Anterior cingulate cortex (tissue), 58 donors: ENCODE measurements around the gene INHBE.

ENCODE experiments used
- DNase-seq, 58 donors: peaks; one replicate each; lab custom pipeline; 2025; lab: John Stamatoyannopoulos, UW

Gene INHBE

GRCh38 chr12:57473886-57474285 lies 18.8 kb downstream of the INHBE start:
- no peak for DNase-seq

- no peak for DNase-seq
Observed at GRCh38 chr12:57474430-57474829, 19.3 kb downstream of the INHBE start.

GRCh38 chr12:57474862-57475261 lies 19.8 kb downstream of the INHBE start:
- DNase-seq, result no peak

- DNase-seq, result peak in 6 of 58 donors; percentile 2 to 25 (median 12)
Observed at GRCh38 chr12:57475271-57476161, 20.4 kb downstream of the INHBE start.

- DNase-seq, result no peak
Observed at GRCh38 chr12:57476162-57476992, 21.3 kb downstream of the INHBE start.

- DNase-seq, result no peak
Observed at GRCh38 chr12:57476993-57477709, 22.0 kb downstream of the INHBE start.

- DNase-seq, result peak in 3 of 58 donors; percentile 5 to 19 (median 7)
Observed at GRCh38 chr12:57477710-57478681, 22.9 kb downstream of the INHBE start.

- DNase-seq, result no peak
Observed at GRCh38 chr12:57479043-57479375, 23.9 kb downstream of the INHBE start.

- no peak for DNase-seq
Observed at GRCh38 chr12:57479376-57480115, 24.4 kb downstream of the INHBE start, which contains the start of gene ARHGAP9. ARHGAP9 (minus strand) TSS chr12:57479866; CDS start chr12:57479406, 460 bp downstream.

GRCh38 chr12:57481671-57482070 lies 26.6 kb downstream of the INHBE start:
- no peak for DNase-seq

- no peak for DNase-seq
Observed at GRCh38 chr12:57483466-57483865, 28.4 kb downstream of the INHBE start.

GRCh38 chr12:57485695-57486094 lies 30.6 kb downstream of the INHBE start:
- DNase-seq, result no peak

GRCh38 chr12:57487055-57487596 lies 32.0 kb downstream of the INHBE start:
- peak in 1 of 58 donors; percentile 37 for DNase-seq

GRCh38 chr12:57487597-57488401 lies 32.7 kb downstream of the INHBE start, which contains the start of gene MARS1:
MARS1 (plus strand) TSS chr12:57488068; CDS start chr12:57488091, 23 bp downstream.
- DNase-seq, result peak; percentile 25 to 98 (median 91)

- DNase-seq, result no peak
Observed at GRCh38 chr12:57488402-57489156, 33.5 kb downstream of the INHBE start.

- no peak for DNase-seq
Observed at GRCh38 chr12:57489157-57489641, 34.1 kb downstream of the INHBE start.

GRCh38 chr12:57490126-57490525 lies 35.0 kb downstream of the INHBE start:
- DNase-seq, result no peak
